ENCODE results near the gene SCFD2. TPM values are rescaled to one million over a fixed set of nuclear protein-coding genes. Genes with fewer than 3 reads are reported as not detected.
A peak's percentile ranks its signal among the peaks of the same experiment; 100 is the strongest.
"Not testable (repeated sequence)": the region's sequence is repeated elsewhere in the genome, so short reads cannot be mapped to it uniquely, and the experiment has no call there.

The SCFD2 gene
- total RNA-seq, 1 experiment from 2014 or later, result 18.8 TPM

- no peak for DNase-seq (ENCODE audit: low read depth)
Measured at GRCh38 chr4:53240573-53240972, 125.3 kb downstream of the SCFD2 start.

GRCh38 chr4:53238352-53238751 is 127.5 kb downstream of the SCFD2 start:
- DNase-seq (ENCODE audit: low read depth), result not testable (repeated sequence)

DNA sequence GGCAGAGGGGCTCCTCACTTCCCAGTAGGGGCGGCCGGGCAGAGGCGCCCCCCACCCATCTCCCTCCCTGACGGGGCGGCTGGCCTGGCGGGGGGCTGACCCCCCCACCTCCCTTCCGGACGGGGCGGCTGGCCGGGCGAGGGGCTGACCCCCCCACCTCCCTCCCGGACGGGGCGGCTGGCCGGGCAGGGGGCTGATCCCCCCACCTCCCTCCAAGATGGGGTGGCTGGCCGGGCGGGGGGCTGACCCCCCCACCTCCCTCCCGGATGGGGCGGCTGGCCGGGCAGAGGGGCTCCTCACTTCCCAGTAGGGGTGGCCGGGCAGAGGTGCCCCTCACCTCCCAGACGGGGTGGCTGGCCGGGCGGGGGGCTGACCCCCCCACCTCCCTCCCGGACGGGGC is 128.1 kb downstream of the SCFD2 start:
- not testable (repeated sequence) for DNase-seq (ENCODE audit: low read depth)

DNA sequence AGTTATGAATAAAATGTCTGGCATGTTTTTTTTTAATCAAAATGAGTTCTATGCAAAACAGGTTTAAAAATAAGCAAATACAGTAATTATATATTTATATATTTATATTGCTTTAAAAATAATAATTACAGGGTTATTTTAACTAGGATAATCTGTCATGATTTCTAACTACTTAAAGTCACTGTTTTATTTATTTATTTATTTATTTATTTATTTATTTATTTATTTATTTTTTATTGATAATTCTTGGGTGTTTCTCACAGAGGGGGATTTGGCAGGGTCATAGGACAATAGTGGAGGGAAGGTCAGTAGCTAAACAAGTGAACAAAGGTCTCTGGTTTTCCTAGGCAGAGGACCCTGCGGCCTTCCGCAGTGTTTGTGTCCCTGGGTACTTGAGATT is 129.2 kb downstream of the SCFD2 start:
- DNase-seq (ENCODE audit: low read depth), result not testable (repeated sequence)

GRCh38 chr4:53235547-53235946 is 130.3 kb downstream of the SCFD2 start:
- DNase-seq (ENCODE audit: low read depth), result no peak

DNA sequence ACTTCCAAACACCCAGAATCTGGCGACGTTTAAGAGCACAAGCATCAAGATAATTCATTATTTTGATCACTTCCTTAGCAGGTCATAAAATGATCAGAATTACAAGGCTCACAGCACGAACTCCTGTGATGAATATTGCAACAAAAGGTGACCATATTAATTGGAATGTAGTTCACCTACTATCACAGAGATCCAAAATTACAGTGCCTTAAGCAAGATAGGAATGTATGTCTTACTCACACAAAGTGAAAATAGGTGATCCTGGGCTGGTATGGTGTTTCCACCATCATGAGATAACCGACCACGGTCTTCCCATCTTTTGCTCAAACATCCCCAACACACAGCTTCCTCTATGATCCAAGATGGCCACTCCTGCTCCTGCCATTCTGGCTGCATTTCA is 131.2 kb downstream of the SCFD2 start:
- no peak for DNase-seq (ENCODE audit: low read depth)

GRCh38 chr4:53234111-53234510 is 131.8 kb downstream of the SCFD2 start:
- DNase-seq (ENCODE audit: low read depth), result no peak

DNA sequence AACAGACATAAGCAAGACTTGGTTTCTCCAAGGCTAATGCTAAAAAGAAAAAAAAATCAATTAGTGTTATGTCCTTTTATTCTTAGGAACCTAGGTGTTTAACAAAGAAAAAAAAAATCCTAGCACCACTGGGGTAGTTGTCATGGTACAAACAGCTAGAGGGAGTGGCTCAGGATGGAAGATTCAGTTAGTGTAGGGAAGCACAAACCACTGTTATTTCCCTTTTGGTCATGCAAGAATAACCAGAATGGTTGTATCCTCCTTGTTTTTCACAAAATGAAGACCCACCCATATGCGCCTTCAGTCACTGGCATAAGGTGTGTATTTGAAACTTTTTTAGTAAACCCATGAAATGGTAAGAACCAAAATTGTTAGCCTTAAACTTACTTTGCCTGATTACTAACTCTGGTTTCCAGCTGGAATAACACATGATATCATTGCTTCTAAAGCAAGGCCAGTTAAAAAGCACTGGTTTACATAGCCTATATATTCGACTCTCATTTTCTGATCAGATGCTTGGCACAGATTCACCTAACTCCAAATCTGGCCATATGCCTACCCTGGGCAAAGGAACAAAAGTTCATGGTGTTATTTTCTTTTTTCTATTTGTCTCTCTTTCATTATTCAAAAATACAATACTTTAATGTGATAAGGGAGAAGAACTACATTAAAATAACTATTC is 132.6 kb downstream of the SCFD2 start:
- peak; percentile 12 for DNase-seq (ENCODE audit: low read depth)

- DNase-seq (ENCODE audit: low read depth), result no peak
Measured at GRCh38 chr4:53232371-53232770, 133.5 kb downstream of the SCFD2 start.

GRCh38 chr4:53228036-53228435 is 137.8 kb downstream of the SCFD2 start:
- no peak for DNase-seq (ENCODE audit: low read depth)

GRCh38 chr4:53227451-53227850 is 138.4 kb downstream of the SCFD2 start:
- no peak for DNase-seq (ENCODE audit: low read depth)

DNA sequence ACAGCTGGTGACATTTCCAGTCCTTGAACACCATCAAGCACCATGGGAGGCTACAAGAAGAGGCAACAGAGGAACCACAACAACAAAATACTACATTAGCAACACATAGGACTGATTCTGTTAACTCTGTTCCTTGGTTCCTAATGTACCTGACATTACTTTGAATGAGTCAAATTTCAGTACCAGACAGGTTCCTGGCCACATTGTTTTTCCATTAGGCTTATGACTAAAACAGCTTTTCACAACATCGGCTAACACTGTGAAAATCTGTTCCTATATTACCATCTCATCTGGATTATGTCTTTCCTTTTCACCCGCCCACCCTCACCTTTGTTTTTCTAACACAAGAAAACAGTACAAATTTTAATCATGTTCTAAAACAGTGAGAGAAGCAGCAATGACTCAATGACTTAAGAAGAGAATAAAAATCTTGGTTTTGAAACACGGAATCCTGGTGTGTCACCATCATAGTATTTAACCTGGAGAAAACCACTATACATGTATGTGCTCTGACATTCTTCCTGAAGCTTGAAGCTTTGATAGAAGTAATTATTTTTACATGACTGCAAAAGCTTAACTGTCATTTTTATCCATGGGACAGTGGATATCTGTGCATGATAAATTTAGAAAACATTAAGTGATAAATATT is 143.9 kb downstream of the SCFD2 start:
- DNase-seq (ENCODE audit: low read depth), result no peak

GRCh38 chr4:53219148-53219547 is 146.7 kb downstream of the SCFD2 start:
- not testable (repeated sequence) for DNase-seq (ENCODE audit: low read depth)

DNA sequence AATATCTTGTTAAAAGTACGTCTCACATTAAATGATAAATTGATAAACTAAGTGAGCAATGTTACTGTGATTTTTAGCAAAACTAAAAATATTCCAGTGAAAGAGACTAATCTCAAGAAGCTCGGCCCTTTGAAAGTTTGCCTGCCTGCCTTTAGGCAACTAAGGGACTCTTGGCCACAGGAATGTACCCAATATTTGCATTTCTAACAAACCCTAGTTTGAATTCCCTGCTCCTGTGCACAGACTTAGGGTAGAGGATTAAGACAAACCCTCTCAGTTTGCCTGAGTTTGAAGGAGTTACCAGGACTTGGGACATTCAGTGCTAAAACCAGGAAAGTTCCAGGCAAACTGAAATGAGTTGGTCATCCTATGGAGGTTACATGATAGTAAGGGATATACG is 157.1 kb downstream of the SCFD2 start:
- no peak for DNase-seq (ENCODE audit: low read depth)

- DNase-seq (ENCODE audit: low read depth), result peak; percentile 70
Measured at GRCh38 chr4:53205970-53206369, 159.9 kb downstream of the SCFD2 start.

DNA sequence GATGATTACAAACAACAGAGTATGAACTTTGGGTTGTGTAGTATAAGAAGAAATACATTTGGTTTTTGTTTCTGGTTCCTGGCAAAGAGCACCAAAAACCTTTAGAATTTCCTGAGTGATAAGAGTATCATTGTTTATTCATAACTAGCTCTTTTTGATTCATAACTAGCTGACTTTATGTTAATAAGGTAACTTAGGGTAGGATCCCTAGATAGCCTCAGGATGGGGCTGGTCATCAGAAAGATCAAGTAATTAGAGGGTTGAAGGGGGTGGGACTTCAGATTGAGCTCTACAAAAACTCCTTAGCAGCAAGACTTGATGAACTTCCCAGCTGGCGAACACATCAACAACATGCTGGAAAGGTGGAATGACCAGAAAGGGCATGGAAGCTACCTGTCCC is 166.5 kb downstream of the SCFD2 start:
- DNase-seq (ENCODE audit: low read depth), result no peak

- DNase-seq (ENCODE audit: low read depth), result no peak
Measured at GRCh38 chr4:53197772-53198142, 168.1 kb downstream of the SCFD2 start.

DNA sequence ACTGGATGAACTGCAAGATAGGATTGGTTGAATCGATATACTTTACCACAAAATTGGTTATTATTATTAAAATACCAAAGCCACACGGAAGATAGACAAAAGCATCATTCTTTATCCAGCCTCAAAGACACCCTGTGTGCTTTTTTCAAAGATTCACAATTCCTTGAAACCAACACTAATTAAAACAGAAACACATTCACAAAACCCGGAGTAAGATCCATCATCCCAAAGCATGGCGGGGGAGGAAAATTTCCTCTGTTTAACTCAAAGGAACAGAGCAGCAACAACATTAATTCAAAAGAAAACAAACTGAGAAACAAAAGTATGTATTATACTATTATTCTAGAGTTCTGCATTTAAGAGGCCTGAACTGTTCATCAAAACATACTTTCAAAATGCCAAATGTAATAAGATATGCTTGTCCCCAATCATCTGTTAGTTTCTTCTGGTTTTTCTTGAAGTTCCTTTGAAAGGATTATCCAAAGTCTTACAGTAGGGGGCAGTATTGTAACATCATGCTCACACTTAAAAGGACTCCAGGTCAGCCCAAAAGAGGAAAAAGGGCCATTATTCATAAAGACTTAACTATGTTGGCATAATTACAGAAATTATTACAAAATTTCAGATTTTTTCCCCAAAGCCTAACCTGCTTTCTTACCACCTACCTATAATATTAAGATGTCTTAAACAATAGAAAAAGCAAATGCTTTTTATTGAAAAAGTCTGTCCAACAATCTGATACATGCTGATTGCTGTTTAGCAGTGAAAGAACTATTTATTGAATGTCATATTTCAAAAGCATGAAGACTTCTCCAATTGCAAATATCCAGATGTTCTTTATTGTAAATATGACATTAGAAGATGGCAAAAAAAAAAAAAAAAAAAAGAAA is 168.7 kb downstream of the SCFD2 start:
- DNase-seq (ENCODE audit: low read depth), result peak; percentile 79

GRCh38 chr4:53195815-53196661 is 169.8 kb downstream of the SCFD2 start:
- DNase-seq (ENCODE audit: low read depth), result no peak

DNA sequence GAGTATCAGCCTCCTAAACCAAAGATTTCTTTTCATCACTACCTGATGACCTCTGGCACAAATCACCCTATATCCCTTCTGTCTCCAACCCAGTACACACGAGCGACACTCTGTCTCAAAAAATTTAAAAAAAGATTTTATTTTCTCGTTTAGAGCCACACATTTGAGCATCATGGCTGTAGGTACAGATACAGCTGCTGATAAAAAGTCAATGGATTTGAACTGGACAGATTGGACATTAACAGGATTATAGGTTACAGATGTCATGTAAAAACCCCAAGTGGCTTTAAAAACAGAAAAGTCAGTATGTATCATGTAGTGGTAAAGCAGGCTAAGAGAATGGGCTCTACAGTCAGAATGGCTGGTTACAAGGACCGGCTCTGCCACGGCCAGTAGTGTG is 171.1 kb downstream of the SCFD2 start:
- no peak for DNase-seq (ENCODE audit: low read depth)

- DNase-seq (ENCODE audit: low read depth), result no peak
Measured at GRCh38 chr4:53193111-53193510, 172.8 kb downstream of the SCFD2 start.

DNA sequence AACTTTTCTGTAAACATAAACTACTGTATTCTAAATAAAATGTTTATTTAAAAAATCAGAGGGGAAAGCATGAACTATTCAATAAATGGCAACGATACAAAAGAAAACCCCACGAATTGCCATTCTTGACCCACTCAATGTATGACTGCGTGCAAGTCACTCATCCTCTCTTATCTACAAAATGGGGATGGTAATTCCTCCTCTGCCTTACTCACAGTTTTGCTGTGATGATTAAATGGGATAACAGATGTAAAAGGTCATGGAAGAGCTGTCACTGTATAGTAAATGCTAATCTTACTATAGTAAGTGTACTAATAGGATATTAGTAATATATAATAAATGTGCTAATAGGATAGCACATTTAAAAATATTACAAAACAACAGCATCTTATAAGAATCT is 173.4 kb downstream of the SCFD2 start:
- DNase-seq (ENCODE audit: low read depth), result no peak
